Activated T-helper 17 cell treated with anti-CD3 and anti-CD28 coated beads, Interleukin-2, amount 50 U/mL, for 72 hours (primary cell): ENCODE data around the gene RPS19. TPM values are rescaled to one million over a fixed set of nuclear protein-coding genes. Genes with fewer than 3 reads are reported as not detected.
A peak's percentile ranks its signal among the peaks of the same experiment; 100 is the strongest.

Source experiments
- ATAC-seq: fragments of 150-1000 bp; cut with Tn5 transposase; replicated peaks from 2 replicates; pipeline ENCODE4 v1.10.0; 2021; ENCODE audit warnings: mild to moderate bottlenecking, moderate library complexity
- H3K27ac Mint-ChIP-seq: one replicate; pipeline ENCODE4 v1.8.0; 2022; ENCODE audit warnings: mixed read lengths
- H3K27me3 Mint-ChIP-seq: one replicate; pipeline ENCODE4 v1.8.0; 2022; ENCODE audit warnings: mixed read lengths
- H3K36me3 Mint-ChIP-seq: one replicate; pipeline ENCODE4 v1.8.0; 2022; ENCODE audit warnings: low read depth, mild to moderate bottlenecking, mixed read lengths
- H3K4me1 Mint-ChIP-seq: one replicate; pipeline ENCODE4 v1.8.0; 2022; ENCODE audit warnings: mixed read lengths
- H3K4me3 Mint-ChIP-seq: one replicate; pipeline ENCODE4 v1.8.0; 2022; ENCODE audit warnings: mild to moderate bottlenecking, mixed read lengths
- H3K9me3 Mint-ChIP-seq: one replicate; pipeline ENCODE4 v1.8.0; 2022; ENCODE audit warnings: mixed read lengths
- total RNA-seq, 2 donors: library from RNA; stranded (reverse); gene quantifications; one replicate each; pipeline ENCODE4 v1.2.3, GENCODE V29; 2022

Gene RPS19
- total RNA-seq, 2 donors from 2014 or later: 3,531 to 4,049 TPM

DNA sequence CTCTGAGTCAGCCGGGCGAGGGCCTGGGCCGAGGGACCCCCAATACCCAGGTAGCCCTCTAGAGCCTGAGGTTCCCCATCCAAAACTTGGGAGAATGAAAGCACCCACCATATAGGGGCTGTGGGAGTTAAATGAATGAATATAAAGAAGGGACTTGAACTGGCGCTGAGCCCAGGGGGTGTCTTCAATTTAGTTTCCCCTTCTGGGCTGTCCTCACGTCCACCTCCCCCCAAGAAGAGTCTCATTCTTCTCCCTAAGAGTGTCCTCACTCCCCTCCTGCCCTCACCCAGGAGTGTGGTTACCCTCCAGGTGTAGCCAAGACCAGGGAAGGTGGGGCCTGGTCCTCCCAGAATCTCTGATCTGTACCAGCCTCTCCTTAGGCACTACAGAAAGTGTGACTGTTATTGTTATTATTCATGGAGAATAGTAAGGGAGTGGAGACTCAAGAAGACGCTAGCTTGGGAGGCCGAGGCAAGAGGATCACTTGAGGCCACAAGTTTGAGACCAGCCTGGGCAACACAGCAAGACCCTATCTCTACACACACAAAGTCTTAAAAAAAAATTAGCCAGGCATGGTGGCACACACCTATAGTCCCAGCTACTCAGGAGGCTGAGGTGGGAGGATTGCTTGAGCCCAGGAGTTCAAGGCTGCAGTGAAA lies 19.7 kb downstream of the RPS19 start:
- Mint-ChIP-seq H3K4me1 (peaks cover 20% of the 10 kb centered on the region), H3K27me3 (no peaks in the 10 kb centered on the region), H3K27ac (peak overlapping the region; percentile 29)

DNA sequence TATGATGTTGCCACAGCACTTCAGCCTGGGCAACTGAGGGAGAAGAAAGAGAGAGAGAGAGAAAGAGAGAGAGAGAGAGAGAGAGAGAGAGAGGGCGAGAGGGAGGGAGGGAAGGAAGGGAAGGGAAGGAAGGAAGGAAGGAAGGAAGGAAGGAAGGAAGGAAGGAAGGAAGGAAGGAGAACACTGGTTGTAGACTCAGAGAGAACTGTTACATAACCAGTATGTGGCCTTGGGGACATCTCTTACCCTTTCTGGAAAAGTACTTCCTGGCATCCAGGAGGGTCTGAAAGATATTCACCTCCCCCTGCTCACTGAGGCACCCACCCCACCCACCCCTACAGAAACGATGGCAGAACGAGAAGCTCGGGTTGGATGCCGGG lies 20.3 kb downstream of the RPS19 start:
- no peak for ATAC-seq
- H3K36me3 Mint-ChIP-seq: peaks cover 29% of the 10 kb centered on the region
- peaks cover 25% of the 10 kb centered on the region for H3K4me1 Mint-ChIP-seq
- H3K4me3 Mint-ChIP-seq: no peak overlapping the region
- H3K27me3 Mint-ChIP-seq: no peaks in the 10 kb centered on the region
- no peak overlapping the region for H3K27ac Mint-ChIP-seq
- H3K9me3 Mint-ChIP-seq: no peaks in the 10 kb centered on the region

More for the DNA sequence above, 19.7 kb downstream of the RPS19 start:
- Mint-ChIP-seq H3K9me3 (no peaks in the 10 kb centered on the region), H3K36me3 (peaks cover 24% of the 10 kb centered on the region), H3K4me3 (no peak overlapping the region)
- no peak for ATAC-seq

DNA sequence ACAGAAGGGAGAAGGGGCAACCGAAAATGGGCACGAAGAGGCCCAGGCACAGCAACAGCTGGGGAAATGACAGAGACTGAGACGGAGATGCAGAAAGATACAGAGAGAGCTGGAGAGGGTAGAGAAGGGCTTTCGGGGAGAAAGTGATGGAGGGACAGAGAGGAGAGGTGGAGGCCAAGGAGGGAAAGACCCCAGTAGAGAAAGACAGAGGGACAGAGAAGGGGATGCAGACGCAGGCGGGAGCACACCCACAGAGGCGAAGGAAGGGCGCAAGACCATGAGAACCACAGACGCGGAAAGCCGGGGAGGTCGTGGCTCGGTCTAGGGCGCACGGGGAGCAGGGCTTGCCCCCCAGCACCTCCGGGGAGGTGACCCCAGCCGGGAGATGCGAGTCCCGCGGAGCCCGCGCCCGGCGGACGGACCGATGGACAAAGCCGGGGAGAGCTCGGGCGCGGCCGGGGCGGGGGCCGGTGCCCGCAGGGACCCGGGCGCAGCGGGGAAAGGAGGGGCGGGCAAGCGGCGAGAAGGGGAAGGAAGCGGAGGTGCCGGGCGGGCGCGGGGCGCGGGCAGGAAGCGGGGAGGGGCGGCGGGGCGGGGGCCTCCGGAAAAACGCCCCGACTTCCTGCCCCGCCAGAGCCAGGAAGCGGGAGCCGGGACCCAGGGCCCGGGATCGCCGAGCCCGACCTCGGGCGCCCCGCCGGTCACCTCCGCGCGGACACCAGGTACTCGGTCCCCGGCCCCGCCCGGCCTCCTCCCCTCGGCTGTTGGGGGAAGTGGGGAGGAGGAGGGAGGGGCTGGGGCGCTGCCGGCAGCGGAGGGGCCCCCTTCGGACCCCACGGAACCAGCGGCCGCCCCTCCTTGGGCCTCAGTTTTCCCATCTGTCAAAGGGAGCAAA lies 22.8 kb downstream of the RPS19 start, which contains the start of gene ARHGEF1:
ARHGEF1 (plus strand) TSS at position 617 of the 895 bp plus-strand sequence. CDS start 4,899 bp downstream, outside the sequence.
- no peaks in the 10 kb centered on the region for H3K27me3 Mint-ChIP-seq
- H3K36me3 Mint-ChIP-seq: peaks cover 52% of the 10 kb centered on the region
- ATAC-seq: no peak
- H3K9me3 Mint-ChIP-seq: no peaks in the 10 kb centered on the region
- peak within 1 kb of the TSS; percentile 84 for H3K27ac Mint-ChIP-seq
- peaks cover 29% of the 10 kb centered on the region for H3K4me1 Mint-ChIP-seq
- H3K4me3 Mint-ChIP-seq: peak within 1 kb of the TSS; percentile 82

DNA sequence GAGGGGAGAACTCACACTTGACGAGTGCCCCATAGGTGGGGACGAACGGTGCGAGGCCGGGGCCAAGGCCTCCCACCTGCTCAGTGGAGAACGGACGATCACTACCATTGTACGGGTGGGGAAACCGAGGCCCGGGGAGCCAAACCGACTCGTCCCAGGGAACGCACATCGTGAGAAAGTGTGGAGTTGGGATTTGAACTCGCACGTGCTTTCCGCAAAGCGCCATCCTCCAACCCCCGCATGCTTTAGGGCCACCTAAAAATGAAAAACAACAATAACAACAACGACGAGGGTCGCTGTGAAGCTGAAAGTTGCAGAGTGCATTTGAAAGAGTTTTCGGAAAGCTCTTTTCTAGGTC lies 23.4 kb downstream of the RPS19 start:
- ATAC-seq: no peak
- Mint-ChIP-seq H3K27ac (peak overlapping the region; percentile 83), H3K36me3 (peaks cover 58% of the 10 kb centered on the region), H3K9me3 (no peaks in the 10 kb centered on the region), H3K4me3 (peak overlapping the region; percentile 80), H3K27me3 (no peaks in the 10 kb centered on the region), H3K4me1 (peaks cover 35% of the 10 kb centered on the region)

DNA sequence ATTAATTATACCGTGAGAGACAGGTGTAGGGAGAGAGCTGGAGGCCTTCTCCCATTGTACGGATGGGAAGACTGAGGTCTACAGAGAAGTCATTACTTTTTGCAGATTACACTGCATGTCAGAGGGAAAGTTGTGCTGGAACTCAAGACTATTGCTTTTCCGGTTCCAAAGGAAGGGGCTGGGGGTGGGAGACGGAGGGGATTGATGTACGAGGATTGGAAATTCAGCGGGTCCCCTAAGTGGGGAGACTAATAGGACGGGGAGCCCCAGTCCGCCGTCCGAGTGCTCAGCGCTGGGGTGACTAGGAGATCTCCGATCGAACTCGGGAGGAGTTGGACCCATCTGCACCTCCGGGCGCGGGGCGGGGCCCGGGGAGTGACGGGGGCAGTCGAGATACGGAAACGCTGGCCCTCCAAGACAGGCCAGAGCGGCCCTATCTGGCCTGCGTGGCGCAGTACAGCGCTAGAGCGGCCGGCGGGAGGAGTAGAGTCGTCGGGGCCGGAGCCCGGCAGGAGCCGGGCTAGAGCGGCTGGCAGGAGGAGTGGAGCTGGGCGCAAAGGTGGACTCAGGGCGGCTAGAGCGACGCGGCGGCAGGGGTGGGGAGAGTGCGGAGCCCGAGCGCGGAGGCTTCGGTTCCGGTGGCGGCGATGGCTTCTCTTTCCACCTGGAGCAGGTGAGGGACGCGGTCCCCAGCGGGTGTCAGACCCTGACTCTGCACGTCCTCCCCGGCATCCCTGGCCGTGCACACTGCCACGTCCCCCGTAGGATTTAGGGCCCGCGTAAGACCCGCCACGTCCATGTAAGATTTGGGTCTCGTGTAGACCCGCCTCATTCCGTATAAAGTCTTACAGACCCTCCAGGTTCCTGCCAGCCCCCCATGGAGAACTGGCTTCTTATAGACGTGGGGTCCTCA lies 24.0 kb downstream of the RPS19 start:
- ATAC-seq: peak; percentile 73
- peak overlapping the region; percentile 80 for H3K4me3 Mint-ChIP-seq
- peaks cover 64% of the 10 kb centered on the region for H3K36me3 Mint-ChIP-seq
- H3K9me3 Mint-ChIP-seq: no peaks in the 10 kb centered on the region
- peaks cover 37% of the 10 kb centered on the region for H3K4me1 Mint-ChIP-seq
- H3K27me3 Mint-ChIP-seq: no peaks in the 10 kb centered on the region
- H3K27ac Mint-ChIP-seq: peak overlapping the region; percentile 83

DNA sequence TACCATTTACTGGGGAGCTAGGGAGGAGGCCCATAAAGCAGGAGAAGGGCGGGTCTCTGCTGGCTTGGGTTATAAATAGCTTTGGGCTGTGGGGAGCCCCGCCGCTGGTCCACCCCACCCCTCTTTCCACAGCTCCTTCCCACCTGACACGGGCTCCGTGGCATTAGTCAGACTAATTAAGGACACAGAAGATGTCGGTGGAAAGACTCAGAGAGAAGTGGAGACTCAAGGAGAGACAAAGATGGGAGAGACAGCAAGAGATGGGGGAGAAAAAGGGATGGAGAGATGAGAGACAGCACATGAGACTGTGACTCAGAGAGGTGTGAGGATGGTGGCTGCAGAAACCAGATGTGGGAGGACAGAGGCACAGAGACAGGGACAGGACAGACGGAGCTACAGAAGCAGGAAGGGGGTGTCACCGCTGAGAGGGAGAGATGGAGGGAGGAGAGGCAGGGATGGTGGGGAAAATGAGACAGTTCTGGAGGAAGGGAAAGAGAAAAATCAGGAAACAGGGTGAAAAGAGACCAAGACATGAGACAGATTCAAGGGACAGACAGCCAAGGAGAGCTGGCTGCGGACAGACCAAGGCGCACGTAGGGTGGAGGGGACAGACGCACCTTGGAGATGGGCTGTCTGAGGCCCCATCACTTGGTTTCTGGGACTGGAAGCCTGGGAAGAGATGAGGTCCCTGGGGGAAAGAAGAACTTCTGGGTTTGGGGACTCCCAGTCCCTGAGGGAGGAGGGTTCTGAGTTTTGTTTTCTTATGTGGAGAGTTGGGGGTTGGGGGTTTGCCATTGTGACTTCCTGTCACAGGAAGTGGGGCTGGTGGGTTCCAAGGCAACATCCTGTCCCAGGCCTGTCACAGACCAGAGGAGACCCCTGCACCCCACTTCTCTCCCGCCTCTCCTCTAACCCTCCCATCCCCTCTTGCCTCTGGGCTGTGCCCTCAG lies 27.0 kb downstream of the RPS19 start:
- Mint-ChIP-seq H3K4me1 (peaks cover 47% of the 10 kb centered on the region), H3K27me3 (no peaks in the 10 kb centered on the region), H3K36me3 (peaks cover 90% of the 10 kb centered on the region), H3K27ac (peak overlapping the region; percentile 83), H3K4me3 (peak overlapping the region; percentile 80), H3K9me3 (no peaks in the 10 kb centered on the region)
- peak; percentile 67 for ATAC-seq

DNA sequence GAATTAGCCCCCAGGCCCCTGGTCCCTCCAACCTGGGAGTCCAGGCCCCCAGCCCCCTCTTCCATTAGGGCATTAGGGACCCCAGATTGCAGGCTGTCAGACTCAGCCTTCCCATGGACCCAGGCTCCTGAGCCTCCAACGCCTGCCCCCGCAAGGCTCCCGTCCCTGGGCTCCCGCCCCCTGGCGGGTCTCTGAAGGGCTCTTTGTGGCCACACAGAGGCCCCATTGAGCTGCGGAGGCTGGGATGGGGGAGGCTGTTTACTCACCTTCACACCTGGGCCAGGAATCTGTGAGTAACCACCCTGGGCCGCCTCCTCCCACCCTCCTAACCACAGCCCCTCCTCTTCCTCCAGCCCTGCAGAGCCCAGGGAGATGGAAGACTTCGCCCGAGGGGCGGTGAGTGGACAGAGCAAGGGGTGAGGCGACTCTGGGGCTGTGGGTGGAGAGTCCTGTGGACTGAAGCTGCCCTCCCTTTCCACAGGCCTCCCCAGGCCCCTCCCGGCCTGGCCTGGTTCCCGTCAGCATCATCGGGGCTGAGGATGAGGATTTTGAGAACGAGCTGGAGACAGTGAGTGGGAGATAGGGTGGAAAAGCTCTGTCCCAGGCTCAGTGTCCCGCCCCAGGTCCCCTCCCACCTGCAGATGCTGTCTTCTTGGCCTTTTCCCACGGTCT lies 27.8 kb downstream of the RPS19 start:
- no peaks in the 10 kb centered on the region for H3K9me3 Mint-ChIP-seq
- peak; percentile 74 for ATAC-seq
- H3K36me3 Mint-ChIP-seq: peaks cover 89% of the 10 kb centered on the region
- H3K27me3 Mint-ChIP-seq: no peaks in the 10 kb centered on the region
- H3K4me1 Mint-ChIP-seq: peaks cover 40% of the 10 kb centered on the region
- peak overlapping the region; percentile 80 for H3K4me3 Mint-ChIP-seq
- H3K27ac Mint-ChIP-seq: peak overlapping the region; percentile 83

DNA sequence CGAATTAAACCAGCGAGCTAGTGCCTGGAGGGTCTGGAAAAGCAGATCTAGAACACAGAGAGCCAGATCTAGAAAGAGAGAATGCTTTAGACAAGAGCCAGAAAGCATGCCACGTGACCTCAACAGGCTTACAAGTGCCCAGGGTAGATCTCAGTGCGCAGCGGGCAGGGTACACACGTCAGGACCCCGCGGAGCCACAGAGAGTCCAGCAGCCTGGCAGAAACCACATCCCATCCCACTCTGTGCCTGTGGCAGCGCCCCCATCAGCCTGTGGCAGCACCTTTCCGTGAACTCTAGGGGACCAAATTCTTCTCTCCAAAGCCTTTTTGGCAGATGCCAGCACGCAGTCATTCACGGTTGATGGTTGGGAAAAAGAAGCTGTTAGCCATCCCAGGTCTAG lies 28.9 kb downstream of the RPS19 start:
- Mint-ChIP-seq H3K9me3 (no peaks in the 10 kb centered on the region), H3K4me1 (peaks cover 40% of the 10 kb centered on the region), H3K27me3 (no peaks in the 10 kb centered on the region), H3K4me3 (peak overlapping the region; percentile 80), H3K27ac (peak overlapping the region; percentile 83), H3K36me3 (peaks cover 88% of the 10 kb centered on the region)
- no peak for ATAC-seq

DNA sequence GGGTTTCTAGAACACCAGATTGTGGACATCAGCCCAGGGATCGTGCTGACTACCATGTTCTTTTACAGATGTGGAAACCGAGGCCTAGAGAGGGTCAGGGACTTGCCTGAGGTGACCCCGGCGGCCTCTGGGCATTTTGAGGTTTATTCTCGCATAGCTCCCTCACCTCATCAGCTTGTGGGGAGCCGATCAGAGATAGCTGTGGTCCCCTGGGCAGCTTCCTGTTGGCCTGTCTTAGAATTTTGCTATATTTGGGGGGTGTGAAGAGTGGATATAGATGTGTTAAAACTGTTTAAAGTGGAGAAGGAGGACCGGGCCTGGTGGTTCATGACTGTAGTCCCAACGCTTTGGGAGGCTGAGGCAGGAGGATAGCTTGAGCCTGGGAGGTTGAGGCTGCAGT lies 29.8 kb downstream of the RPS19 start:
- Mint-ChIP-seq H3K9me3 (no peaks in the 10 kb centered on the region), H3K27ac (peak overlapping the region; percentile 75), H3K4me1 (peaks cover 39% of the 10 kb centered on the region), H3K4me3 (peak overlapping the region; percentile 23), H3K36me3 (peaks cover 84% of the 10 kb centered on the region), H3K27me3 (no peaks in the 10 kb centered on the region)
- ATAC-seq: no peak

DNA sequence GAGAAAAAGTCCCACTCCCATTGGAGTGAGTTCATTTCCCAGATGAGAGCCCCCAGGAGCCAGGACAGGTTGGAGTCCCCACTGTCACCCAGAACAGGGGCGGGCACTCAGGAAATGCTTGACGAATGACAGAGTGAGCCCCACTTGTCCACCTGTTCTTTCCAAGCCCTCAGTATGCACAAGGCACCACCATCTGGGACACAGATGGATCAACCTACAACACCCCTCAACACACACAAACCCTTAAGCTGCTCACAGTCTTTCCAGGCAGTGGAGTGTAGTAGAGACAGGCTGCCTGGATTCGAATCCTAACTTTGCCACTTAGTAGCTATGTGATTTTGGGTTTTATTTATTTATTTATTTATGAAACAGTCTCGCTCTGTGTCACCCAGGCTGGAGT lies 30.9 kb downstream of the RPS19 start:
- ATAC-seq: no peak
- Mint-ChIP-seq H3K27me3 (no peaks in the 10 kb centered on the region), H3K27ac (no peak overlapping the region), H3K9me3 (no peaks in the 10 kb centered on the region), H3K4me3 (no peak overlapping the region), H3K36me3 (peaks cover 84% of the 10 kb centered on the region), H3K4me1 (peaks cover 38% of the 10 kb centered on the region)

DNA sequence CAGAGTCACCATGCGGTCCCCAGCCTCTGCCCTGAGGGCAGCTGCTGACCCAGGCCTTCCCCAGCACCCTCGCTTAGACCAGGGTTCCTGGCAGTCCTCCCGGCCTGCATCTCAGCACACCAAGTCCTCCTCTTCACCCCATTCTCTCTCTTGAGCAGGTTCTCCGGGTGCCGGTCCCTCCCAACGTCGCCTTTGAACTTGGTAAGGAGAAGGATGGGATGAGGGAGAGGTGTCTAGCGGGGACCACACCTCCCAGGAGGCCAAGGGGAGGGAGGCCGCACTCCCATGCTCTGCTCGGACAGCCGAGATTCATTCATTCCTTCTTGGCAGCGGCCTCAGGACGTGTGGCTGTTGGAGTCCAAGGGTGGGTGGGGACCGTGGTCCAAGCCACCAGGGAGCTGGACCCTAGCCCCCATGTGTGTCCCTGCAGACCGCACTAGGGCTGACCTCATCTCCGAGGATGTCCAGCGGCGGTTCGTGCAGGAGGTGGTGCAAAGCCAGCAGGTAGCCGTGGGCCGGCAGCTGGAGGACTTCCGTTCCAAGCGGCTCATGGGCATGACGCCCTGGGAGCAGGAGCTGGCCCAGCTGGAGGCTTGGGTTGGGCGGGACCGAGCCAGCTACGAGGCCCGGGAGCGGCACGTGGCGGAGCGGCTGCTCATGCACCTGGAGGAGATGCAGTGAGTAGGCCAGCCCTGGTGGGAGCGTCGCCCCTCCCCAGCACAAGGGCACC lies 32.3 kb downstream of the RPS19 start:
- ATAC-seq: no peak
- Mint-ChIP-seq H3K27ac (peak overlapping the region; percentile 73), H3K27me3 (no peaks in the 10 kb centered on the region), H3K36me3 (peaks cover 76% of the 10 kb centered on the region), H3K4me1 (peaks cover 26% of the 10 kb centered on the region), H3K4me3 (no peak overlapping the region), H3K9me3 (no peaks in the 10 kb centered on the region)

DNA sequence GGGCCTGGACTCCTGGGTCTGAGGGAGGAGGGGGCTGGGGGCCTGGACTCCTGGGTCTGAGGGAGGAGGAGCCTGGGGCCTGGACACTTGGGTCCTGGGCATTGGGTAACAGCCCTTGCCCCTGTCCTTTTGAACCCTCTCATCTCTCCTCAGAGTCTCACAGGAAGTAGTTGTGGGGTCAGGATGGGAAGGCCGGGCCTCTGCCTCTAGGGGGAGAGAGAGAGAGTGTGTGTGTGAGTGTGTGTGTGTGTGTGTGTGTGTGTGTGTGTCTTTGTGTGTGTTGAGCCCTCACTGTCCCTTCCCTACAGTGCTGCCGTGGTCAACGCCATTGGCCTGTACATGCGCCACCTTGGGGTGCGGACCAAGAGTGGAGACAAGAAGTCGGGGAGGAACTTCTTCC lies 33.8 kb downstream of the RPS19 start:
- H3K4me3 Mint-ChIP-seq: no peak overlapping the region
- ATAC-seq: peak; percentile 23
- peaks cover 17% of the 10 kb centered on the region for H3K4me1 Mint-ChIP-seq
- peaks cover 78% of the 10 kb centered on the region for H3K36me3 Mint-ChIP-seq
- H3K27ac Mint-ChIP-seq: peak overlapping the region; percentile 50
- no peaks in the 10 kb centered on the region for H3K9me3 Mint-ChIP-seq
- no peaks in the 10 kb centered on the region for H3K27me3 Mint-ChIP-seq
